ENCODE measurements around the gene MRPL58.

DNA sequence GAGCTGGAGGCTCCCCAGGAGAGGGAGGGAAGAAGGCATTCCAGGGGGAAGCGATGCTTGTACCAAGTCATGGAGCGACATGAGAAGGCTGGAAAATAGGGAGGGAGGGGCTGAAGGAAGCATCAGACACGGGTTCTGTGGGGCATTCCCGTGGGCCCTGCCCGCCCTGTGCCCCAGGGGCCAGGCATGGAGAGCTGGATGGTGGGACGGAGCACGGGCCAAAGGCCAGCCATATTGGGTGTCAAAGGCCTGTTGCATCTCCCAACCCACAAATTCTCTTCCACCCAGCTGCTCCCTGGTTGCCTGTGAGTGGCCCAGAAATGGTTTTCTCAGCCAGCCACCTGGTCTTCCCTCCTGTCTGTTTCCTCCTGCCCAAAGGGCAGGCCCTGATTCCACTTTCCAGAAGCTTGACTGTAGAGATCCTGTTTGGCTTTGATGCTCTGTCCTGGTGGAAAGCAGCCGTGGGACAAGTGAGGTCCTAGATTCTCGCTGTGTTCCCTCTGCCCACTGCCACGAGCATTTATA, 21.8 kb upstream of the MRPL58 start:
- TF ChIP-seq TBL1XR1 (IDR thresholded peaks at IDR 0.05; ENCODE audit: low read depth, low read length) (no peak), KDM1A (IDR thresholded peaks at IDR 0.05; ENCODE audit: borderline replicate concordance) (no peak), JUND (IDR thresholded peaks at IDR 0.05; ENCODE audit: low read depth, low read length) (no peak), CHD2 (IDR thresholded peaks at IDR 0.05; ENCODE audit: borderline replicate concordance, low read depth, low read length) (no peak), CBX3 (IDR thresholded peaks at IDR 0.05; ENCODE audit: borderline replicate concordance, low read depth) (no peak), RCOR1 (conservative IDR thresholded peaks at IDR 0.05; ENCODE audit: low read depth, low read length) (no peak), SPI1 (IDR thresholded peaks at IDR 0.05; ENCODE audit: borderline replicate concordance, insufficient read depth, low read depth, low read length) (no peak)
- TF ChIP-seq, protein P1, sequence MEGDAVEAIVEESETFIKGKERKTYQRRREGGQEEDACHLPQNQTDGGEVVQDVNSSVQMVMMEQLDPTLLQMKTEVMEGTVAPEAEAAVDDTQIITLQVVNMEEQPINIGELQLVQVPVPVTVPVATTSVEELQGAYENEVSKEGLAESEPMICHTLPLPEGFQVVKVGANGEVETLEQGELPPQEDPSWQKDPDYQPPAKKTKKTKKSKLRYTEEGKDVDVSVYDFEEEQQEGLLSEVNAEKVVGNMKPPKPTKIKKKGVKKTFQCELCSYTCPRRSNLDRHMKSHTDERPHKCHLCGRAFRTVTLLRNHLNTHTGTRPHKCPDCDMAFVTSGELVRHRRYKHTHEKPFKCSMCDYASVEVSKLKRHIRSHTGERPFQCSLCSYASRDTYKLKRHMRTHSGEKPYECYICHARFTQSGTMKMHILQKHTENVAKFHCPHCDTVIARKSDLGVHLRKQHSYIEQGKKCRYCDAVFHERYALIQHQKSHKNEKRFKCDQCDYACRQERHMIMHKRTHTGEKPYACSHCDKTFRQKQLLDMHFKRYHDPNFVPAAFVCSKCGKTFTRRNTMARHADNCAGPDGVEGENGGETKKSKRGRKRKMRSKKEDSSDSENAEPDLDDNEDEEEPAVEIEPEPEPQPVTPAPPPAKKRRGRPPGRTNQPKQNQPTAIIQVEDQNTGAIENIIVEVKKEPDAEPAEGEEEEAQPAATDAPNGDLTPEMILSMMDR (IDR thresholded peaks at IDR 0.05 in 2 of 3, conservative IDR thresholded peaks at IDR 0.05 in 1 of 3; ENCODE audit: control insufficient read depth in 2 of 3, extremely low read depth in 1 of 3, insufficient read depth in 1 of 3, low read depth in 3 of 3, low read length in 3 of 3), result no peak
- TF ChIP-seq, protein P2, sequence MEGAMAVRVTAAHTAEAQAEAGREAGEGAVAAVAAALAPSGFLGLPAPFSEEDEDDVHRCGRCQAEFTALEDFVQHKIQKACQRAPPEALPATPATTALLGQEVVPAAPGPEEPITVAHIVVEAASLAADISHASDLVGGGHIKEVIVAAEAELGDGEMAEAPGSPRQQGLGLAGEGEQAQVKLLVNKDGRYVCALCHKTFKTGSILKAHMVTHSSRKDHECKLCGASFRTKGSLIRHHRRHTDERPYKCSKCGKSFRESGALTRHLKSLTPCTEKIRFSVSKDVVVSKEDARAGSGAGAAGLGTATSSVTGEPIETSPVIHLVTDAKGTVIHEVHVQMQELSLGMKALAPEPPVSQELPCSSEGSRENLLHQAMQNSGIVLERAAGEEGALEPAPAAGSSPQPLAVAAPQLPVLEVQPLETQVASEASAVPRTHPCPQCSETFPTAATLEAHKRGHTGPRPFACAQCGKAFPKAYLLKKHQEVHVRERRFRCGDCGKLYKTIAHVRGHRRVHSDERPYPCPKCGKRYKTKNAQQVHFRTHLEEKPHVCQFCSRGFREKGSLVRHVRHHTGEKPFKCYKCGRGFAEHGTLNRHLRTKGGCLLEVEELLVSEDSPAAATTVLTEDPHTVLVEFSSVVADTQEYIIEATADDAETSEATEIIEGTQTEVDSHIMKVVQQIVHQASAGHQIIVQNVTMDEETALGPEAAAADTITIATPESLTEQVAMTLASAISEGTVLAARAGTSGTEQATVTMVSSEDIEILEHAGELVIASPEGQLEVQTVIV (IDR thresholded peaks at IDR 0.05; ENCODE audit: borderline replicate concordance, partially characterized antibody), result no peak

All from GM12878 (cell line).